Cardiac fibroblast (primary cell): ENCODE measurements around the gene PPIB.

ENCODE experiments used
- DNase-seq, 2 donors: peaks; one replicate each; pipeline versions ENCODE4 v3.0.0 to v3.0.0-alpha.2; 2010; ENCODE audit warnings: low read depth in 2 of 2
- H3K4me3 ChIP-seq, 2 donors: replicated peaks in 1 of 2; 1 replicate in 1 of 2; 2 replicates in 1 of 2; pipeline ENCODE4 v1.5.1; 2011; ENCODE audit warnings: low read depth in 2 of 2, low read length in 2 of 2, mild to moderate bottlenecking in 2 of 2, moderate library complexity in 1 of 2
- TF ChIP-seq, protein P1 (sequence below): IDR thresholded peaks from one replicate; pipeline ENCODE4 v1.5.1; 2011; ENCODE audit warnings: low read depth, mild to moderate bottlenecking, low read length, inconsistent platforms

Gene PPIB

DNA sequence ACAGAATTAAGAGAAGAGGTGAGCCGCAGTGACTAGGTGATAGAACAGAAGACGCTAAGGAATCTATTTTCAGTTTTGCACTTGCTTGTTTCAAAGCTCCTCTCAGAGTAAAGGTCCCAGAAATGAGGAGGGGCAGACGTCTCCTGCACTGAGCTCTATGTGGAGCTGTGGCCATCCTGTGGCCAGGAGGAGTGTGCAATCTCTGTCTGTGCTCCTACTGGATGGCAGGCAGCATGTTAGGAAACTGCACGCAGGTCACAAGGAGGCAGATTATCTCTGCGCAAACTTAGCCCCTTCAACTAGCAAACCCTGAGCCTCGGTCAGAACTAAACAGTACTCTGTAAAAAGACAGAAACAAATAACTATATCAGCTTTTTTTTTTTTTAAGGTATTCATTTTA lies 31.1 kb upstream of the PPIB start:
- TF ChIP-seq, protein P1, sequence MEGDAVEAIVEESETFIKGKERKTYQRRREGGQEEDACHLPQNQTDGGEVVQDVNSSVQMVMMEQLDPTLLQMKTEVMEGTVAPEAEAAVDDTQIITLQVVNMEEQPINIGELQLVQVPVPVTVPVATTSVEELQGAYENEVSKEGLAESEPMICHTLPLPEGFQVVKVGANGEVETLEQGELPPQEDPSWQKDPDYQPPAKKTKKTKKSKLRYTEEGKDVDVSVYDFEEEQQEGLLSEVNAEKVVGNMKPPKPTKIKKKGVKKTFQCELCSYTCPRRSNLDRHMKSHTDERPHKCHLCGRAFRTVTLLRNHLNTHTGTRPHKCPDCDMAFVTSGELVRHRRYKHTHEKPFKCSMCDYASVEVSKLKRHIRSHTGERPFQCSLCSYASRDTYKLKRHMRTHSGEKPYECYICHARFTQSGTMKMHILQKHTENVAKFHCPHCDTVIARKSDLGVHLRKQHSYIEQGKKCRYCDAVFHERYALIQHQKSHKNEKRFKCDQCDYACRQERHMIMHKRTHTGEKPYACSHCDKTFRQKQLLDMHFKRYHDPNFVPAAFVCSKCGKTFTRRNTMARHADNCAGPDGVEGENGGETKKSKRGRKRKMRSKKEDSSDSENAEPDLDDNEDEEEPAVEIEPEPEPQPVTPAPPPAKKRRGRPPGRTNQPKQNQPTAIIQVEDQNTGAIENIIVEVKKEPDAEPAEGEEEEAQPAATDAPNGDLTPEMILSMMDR, result no peak

DNA sequence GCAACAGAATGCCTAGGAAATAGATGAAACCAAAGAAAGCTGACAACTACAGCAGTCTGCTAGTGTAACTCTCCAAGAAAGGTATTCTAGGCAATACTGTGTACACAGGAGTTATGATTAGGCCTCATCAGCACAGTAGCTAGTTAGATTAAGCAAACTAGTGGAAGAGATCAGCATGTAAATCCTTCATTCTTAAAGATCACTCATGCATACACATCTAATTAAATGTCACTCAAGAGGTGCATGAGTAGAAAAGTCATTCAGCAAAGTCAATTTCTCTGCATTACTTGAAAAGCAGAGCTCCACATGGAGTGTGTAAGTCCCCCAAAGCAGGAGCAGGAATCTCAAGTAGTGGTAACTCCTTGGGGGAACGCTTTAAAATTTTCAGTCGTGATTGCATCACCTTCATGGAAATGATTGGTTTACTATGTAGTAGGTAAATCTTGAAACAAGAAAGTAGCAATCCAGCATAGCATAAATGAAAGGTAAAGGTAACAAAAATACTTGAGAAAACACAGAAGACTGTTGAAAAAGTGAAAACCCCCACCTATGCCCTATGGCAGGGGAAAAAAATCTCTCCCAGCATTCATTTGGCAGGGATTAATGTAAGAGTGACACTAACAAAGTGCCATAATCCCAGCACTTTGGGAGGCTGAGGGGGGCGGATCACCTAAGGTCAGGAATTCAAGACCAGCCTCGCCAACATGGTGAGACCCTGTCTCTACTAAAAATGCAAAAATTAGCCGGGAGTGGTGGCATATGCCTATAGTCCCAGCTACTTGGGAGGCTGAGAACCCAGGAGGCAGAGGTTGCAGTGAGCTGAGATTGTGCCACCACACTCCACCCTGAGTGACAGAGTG lies 29.4 kb upstream of the PPIB start:
- no peak for DNase-seq
- TF ChIP-seq, protein P1, result no peak
- H3K4me3 ChIP-seq, result no peak overlapping the region

More for the DNA sequence above, 31.1 kb upstream of the PPIB start:
- no peak overlapping the region for H3K4me3 ChIP-seq
- no peak for DNase-seq

DNA sequence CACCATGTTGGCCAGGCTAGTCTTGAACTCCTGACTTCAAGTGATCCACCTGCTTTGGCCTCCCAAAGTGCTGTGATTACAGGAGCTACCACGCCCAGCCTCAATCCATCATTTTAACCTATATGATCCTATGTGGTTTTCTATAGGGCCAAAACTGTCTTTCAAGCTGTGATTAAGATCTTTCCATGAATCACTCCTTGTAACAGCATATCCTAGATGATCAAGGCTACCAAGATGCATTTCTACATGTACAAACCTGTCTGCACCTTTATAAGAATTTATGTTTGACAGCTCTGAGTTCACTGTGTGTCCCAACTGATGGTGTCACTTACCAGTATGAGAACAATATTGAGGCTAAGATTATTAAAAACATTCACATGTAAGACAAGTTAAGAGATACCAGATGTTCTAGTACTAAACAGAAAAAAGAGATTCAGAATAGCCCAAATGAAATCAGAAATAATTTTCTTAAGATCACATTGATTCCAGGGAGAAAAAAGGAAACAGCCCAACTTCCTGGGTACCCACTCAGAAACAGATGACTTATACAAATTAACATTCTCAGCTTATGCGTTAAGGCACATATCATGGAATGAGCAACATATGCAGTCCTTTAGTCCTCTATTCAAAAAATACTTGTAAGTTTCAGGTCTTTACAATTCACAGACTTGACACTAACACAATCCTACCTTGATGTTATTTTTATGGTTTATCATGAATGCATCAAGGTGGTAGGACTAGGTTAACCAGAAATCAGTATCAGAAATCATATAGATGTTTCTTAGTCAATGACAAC lies 24.8 kb upstream of the PPIB start:
- TF ChIP-seq, protein P1, result no peak
- no peak overlapping the region for H3K4me3 ChIP-seq
- DNase-seq, result no peak

DNA sequence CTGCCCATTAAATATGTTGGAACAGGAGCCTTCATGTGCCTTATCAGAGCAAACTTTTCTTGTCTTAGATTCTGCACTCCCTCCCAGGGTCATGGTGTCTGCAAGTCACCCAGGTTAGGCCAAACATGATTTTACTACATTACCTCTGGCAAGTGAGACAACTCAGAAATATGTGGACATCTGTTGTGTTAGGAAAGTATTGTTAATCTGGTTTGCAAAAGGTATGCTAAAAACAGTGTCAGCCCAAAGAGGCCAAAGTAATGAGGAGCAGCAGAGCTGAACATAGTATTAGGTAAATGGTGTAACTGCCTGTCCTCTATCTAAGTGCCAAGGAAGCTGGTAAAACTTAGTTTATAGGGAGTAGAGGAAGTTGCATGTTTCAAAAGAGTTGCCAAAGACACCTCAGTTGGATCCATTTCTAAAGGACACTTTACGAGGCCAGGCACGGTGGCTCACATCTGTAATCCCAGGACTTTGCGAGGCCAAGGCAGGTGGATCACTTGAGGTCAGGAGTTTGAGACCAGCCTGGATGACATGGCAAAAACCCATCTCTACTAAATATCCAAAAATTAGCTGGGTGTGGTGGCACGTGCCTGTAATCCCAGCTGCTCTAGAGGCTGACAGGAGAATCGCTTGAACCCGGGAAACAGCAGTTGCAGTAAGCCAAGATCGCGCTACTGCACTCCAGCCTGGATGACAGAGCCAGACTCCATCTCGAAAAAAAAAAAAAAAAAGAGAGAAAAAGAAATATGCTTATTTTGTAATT lies 22.5 kb upstream of the PPIB start:
- TF ChIP-seq, protein P1, result no peak
- DNase-seq, result no peak
- no peak overlapping the region for H3K4me3 ChIP-seq

DNA sequence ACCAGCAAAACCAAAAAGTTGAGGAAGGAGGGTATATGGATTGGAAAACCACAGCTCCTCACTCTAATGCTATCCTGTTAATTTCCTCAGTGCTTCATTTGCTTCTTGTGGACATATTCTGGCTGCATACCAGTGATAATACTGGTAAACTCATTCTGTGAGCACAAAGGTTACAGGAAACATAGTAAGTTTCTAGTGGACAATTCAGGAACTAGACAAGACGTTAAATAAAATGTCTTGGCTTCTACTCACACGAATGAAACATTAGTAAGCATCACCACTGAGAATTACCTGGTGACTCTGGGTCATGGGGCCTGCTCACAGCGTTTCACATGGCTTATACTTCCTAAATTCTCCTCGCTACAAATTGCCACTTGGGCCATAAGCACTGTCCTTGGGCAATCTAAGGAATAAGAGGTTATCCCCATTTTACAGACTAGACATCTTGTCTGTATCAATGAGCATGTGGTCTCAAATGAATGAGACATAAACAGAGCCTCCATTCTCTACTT lies 20.1 kb upstream of the PPIB start:
- no peak for DNase-seq
- TF ChIP-seq, protein P1, result no peak
- no peak overlapping the region for H3K4me3 ChIP-seq

DNA sequence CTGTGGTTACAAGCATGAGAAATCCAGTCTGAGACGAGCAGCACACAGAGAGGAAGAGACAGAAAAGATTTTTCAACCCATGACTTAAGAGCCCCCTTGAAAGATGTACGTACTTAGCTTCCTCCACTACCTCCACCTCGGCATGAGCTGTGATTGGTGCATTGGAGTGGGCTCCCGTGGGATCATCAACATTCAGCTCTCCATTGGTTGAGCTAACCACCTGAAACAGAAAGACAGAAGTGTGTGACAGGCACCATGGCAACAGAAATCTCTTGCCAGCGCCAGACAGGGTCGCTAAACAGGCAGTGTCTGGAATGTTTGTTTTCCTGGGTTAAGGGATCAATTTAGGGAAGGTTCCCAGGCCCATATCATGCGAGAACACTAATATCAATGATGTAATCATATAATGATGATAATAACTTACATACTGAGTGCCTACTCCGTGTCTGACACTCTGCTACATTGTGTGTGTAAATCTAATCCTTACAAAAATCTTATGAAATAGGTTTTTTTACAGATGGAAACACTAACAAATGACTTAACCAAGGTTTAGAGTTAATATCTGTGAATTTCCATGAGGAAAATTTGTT lies 17.5 kb upstream of the PPIB start:
- DNase-seq, result no peak
- H3K4me3 ChIP-seq, result no peak overlapping the region
- TF ChIP-seq, protein P1, result no peak
